HEK293T (cell line): ENCODE data around the gene GPR37.

Experiments
- CTCF ChIA-PET: fragments of 350-600 bp; formaldehyde crosslinking; extraction: SDS; loops from one replicate; lab custom pipeline; 2021; ENCODE audit warnings: antibody characterized with exemption, inconsistent platforms; lab: Yijun Ruan, JAX
- POLR2A ChIA-PET: fragments of 350-600 bp; formaldehyde crosslinking; extraction: SDS; loops from one replicate; lab custom pipeline; 2020; ENCODE audit warnings: antibody characterized with exemption, inconsistent platforms; lab: Yijun Ruan, JAX
- DNase-seq: peaks from one replicate; pipeline ENCODE4 v3.0.0; 2012; ENCODE audit warnings: mixed read lengths; ENCODE audit errors: extremely low spot score
- ARNT ChIP-seq: fragments of 450-650 bp; IDR thresholded peaks from 2 replicates; pipeline ENCODE4 v1.6.1; 2017; ENCODE audit warnings: mild to moderate bottlenecking
- BHLHE40 ChIP-seq: fragments of 450-650 bp; IDR thresholded peaks from 2 replicates; pipeline ENCODE4 v1.6.1; 2016; ENCODE audit warnings: mild to moderate bottlenecking, moderate library complexity, borderline replicate concordance
- CTBP1 ChIP-seq: fragments of 450-650 bp; IDR thresholded peaks from 2 replicates; pipeline ENCODE4 v1.6.1; 2016; ENCODE audit warnings: borderline replicate concordance
- ELF4 ChIP-seq: fragments of 450-650 bp; IDR thresholded peaks from 2 replicates; pipeline ENCODE4 v1.6.1; 2017; ENCODE audit warnings: antibody characterized with exemption
- FOXA1 ChIP-seq: fragments of 450-650 bp; IDR thresholded peaks from 2 replicates; pipeline ENCODE4 v1.6.1; 2016; ENCODE audit warnings: mild to moderate bottlenecking
- FOXK2 ChIP-seq: fragments of 450-650 bp; IDR thresholded peaks from 2 replicates; pipeline ENCODE4 v1.6.1; 2016; ENCODE audit warnings: mild to moderate bottlenecking
- FOXM1 ChIP-seq: fragments of 450-650 bp; IDR thresholded peaks from 2 replicates; pipeline ENCODE4 v1.6.1; 2017; ENCODE audit warnings: mild to moderate bottlenecking, borderline replicate concordance
- HDGF ChIP-seq: fragments of 450-650 bp; IDR thresholded peaks from 2 replicates; pipeline ENCODE4 v1.6.1; 2017; ENCODE audit warnings: antibody characterized with exemption, borderline replicate concordance
- L3MBTL2 ChIP-seq: fragments of 450-650 bp; conservative IDR thresholded peaks from 2 replicates; pipeline ENCODE4 v1.6.1; 2016; ENCODE audit warnings: mild to moderate bottlenecking
- LEF1 ChIP-seq: fragments of 450-650 bp; IDR thresholded peaks from 2 replicates; pipeline ENCODE4 v1.6.1; 2017; ENCODE audit warnings: mild to moderate bottlenecking, borderline replicate concordance
- NFRKB ChIP-seq: fragments of 450-650 bp; IDR thresholded peaks from 2 replicates; pipeline ENCODE4 v1.6.1; 2016; ENCODE audit warnings: mild to moderate bottlenecking, moderate library complexity
- PKNOX1 ChIP-seq: fragments of 450-650 bp; IDR thresholded peaks from 2 replicates; pipeline ENCODE4 v1.6.1; 2016
- SP1 ChIP-seq: fragments of 450-650 bp; IDR thresholded peaks from 2 replicates; pipeline ENCODE4 v1.6.1; 2017
- SUZ12 ChIP-seq: fragments of 450-650 bp; IDR thresholded peaks from 2 replicates; pipeline ENCODE4 v1.6.1; 2016; ENCODE audit warnings: mild to moderate bottlenecking
- TARDBP ChIP-seq: fragments of 450-650 bp; IDR thresholded peaks from 2 replicates; pipeline ENCODE4 v1.6.1; 2016
- ZNF384 ChIP-seq: fragments of 450-650 bp; IDR thresholded peaks from 2 replicates; pipeline ENCODE4 v1.6.1; 2016

Gene GPR37

GRCh38 chr7:124800386-124800785 is 34.8 kb upstream of the GPR37 start:
- no peak for TF ChIP-seq SP1
- no peak for TF ChIP-seq TARDBP
- no peak for TF ChIP-seq BHLHE40
- TF ChIP-seq PKNOX1 = no peak
- no peak for TF ChIP-seq SUZ12
- DNase-seq = no peak
- ChIA-PET POLR2A (no interaction called here), CTCF (no interaction called here)

GRCh38 chr7:124799448-124799847 is 33.9 kb upstream of the GPR37 start:
- TF ChIP-seq FOXK2 (no peak), HDGF (no peak), NFRKB (no peak), LEF1 (no peak), SP1 (no peak), TARDBP (no peak), FOXM1 (no peak), ZNF384 (no peak), ELF4 (no peak), BHLHE40 (no peak), CTBP1 (no peak)
- ChIA-PET CTCF (no interaction called here), POLR2A (no interaction called here)
- no peak for DNase-seq

DNA sequence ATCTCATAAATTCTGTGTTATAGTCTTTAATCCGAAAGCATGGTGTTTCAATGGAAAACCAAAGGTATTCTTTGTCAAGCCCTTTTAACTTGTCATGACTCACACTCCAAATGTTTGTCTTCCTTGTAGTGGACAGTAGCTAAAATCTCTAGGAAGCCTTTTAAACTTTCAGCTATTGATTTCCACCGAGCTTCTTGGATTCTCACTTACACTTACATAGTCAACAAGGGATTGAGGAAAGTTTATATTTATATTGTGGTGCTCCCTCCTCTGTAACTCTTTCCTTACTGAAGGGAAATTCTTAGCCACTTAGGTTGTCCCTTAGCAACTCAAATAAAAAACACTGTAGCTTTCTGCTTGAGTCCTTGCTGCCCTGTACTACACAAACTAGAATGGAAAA is 31.2 kb upstream of the GPR37 start:
- no peak for DNase-seq
- TF ChIP-seq BHLHE40 = no peak
- TF ChIP-seq CTBP1 = no peak
- ChIA-PET CTCF (no interaction called here), POLR2A (no interaction called here)

- ChIA-PET POLR2A (no interaction called here), CTCF (no interaction called here)
- no peak for TF ChIP-seq FOXK2
- no peak for TF ChIP-seq TARDBP
- no peak for TF ChIP-seq HDGF
- no peak for TF ChIP-seq PKNOX1
- no peak for TF ChIP-seq FOXM1
- no peak for TF ChIP-seq LEF1
- no peak for TF ChIP-seq CTBP1
- TF ChIP-seq L3MBTL2 = no peak
- TF ChIP-seq NFRKB = no peak
- no peak for TF ChIP-seq ARNT
- TF ChIP-seq SUZ12 = no peak
- TF ChIP-seq BHLHE40 = no peak
- TF ChIP-seq FOXA1 = no peak
- TF ChIP-seq ELF4 = no peak
- DNase-seq = no peak
Measured at GRCh38 chr7:124792696-124793095, 27.1 kb upstream of the GPR37 start.

- CTCF ChIA-PET = no interaction called here
- TF ChIP-seq PKNOX1 = no peak
- no peak for TF ChIP-seq NFRKB
- TF ChIP-seq HDGF = no peak
- no peak for TF ChIP-seq FOXM1
- no peak for TF ChIP-seq ARNT
- no peak for TF ChIP-seq ZNF384
- no peak for TF ChIP-seq L3MBTL2
- no peak for TF ChIP-seq LEF1
- TF ChIP-seq BHLHE40 = no peak
- no peak for TF ChIP-seq ELF4
- no peak for TF ChIP-seq FOXK2
- TF ChIP-seq FOXA1 = no peak
- no peak for TF ChIP-seq CTBP1
- TF ChIP-seq SP1 = no peak
- TF ChIP-seq TARDBP = no peak
- no peak for TF ChIP-seq SUZ12
- no peak for DNase-seq
- POLR2A ChIA-PET = no interaction called here
Measured at GRCh38 chr7:124792002-124792401, 26.4 kb upstream of the GPR37 start.

- TF ChIP-seq L3MBTL2 (no peak), CTBP1 (no peak), SUZ12 (no peak), SP1 (no peak), ARNT (no peak), FOXM1 (no peak), HDGF (no peak), ELF4 (no peak)
- ChIA-PET POLR2A (no interaction called here), CTCF (no interaction called here)
- no peak for DNase-seq
Measured at GRCh38 chr7:124791426-124791825, 25.8 kb upstream of the GPR37 start.

DNA sequence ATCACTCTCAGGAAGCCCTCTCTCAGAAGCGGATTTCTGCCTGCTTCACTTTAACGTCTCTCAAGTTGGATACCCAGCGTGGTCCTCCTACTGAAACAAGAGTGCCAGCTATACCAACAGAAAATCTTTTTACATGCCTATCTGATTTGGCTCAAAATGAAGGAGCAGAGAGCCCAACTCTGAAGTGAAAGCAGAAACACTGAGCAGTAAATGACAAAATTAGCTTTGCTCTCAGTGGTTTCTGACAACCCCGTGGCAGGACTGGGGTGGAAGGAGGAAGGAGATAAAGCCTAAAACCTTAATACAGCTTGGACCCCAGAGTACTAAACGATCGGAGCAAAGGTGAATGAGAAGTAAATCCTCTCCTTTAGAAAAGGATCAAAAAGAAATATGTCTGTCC is 25.1 kb upstream of the GPR37 start:
- DNase-seq = no peak
- POLR2A ChIA-PET = no interaction called here
- TF ChIP-seq FOXA1 (no peak), FOXK2 (no peak), L3MBTL2 (no peak), ZNF384 (no peak), NFRKB (no peak), BHLHE40 (no peak), FOXM1 (no peak), ELF4 (no peak), HDGF (no peak), CTBP1 (no peak), SUZ12 (no peak), ARNT (no peak), LEF1 (no peak), SP1 (no peak), PKNOX1 (no peak)
- CTCF ChIA-PET = no interaction called here
